Keratinocyte (primary cell): Measurements from ENCODE around the gene SF3B2. TPM values are rescaled to one million over a fixed set of nuclear protein-coding genes. Genes with fewer than 3 reads are reported as not detected.

Source experiments
- DNase-seq: peaks from one replicate; pipeline ENCODE4 v3.0.0-alpha.2; 2011; ENCODE audit warnings: low read depth, missing footprints, low spot score
- FAIRE-seq: peaks from 2 replicates; lab custom pipeline; 2011; peaks lifted over from hg19 to GRCh38; lab: Jason Lieb, UNC
- H2AFZ ChIP-seq: 2 replicates; pipeline ENCODE4 v1.6.0; 2012; ENCODE audit warnings: low read length, control low read depth, inconsistent platforms; ENCODE audit not compliant: control insufficient read depth
- H3K27ac ChIP-seq: 2 replicates; pipeline ENCODE4 v1.5.1; 2011; ENCODE audit warnings: low read length; ENCODE audit not compliant: control insufficient read depth, insufficient read depth
- H3K27me3 ChIP-seq: 3 replicates; pipeline ENCODE4 v1.6.0; 2011; ENCODE audit warnings: low read length; ENCODE audit not compliant: control insufficient read depth, insufficient read depth; ENCODE audit errors: extremely low read depth
- H3K36me3 ChIP-seq, 2 experiments: 2 replicates in 1 of 2; 3 replicates in 1 of 2; pipeline ENCODE4 v1.5.1; 2011; ENCODE audit warnings: low read length in 2 of 2, mild to moderate bottlenecking in 1 of 2; ENCODE audit not compliant: control insufficient read depth in 2 of 2, insufficient read depth in 2 of 2; ENCODE audit errors: extremely low read depth in 1 of 2
- H3K4me1 ChIP-seq: 3 replicates; pipeline ENCODE4 v1.5.1; 2011; ENCODE audit warnings: low read length; ENCODE audit not compliant: control insufficient read depth, insufficient read depth; ENCODE audit errors: extremely low read depth
- H3K4me2 ChIP-seq: 3 replicates; pipeline ENCODE4 v1.6.0; 2011; ENCODE audit warnings: low read depth, low read length; ENCODE audit not compliant: control insufficient read depth, insufficient read depth; ENCODE audit errors: extremely low read depth
- H3K4me3 ChIP-seq, 3 experiments: fragments of 200-600 bp in 1 of 3; sonication (generic) in 1 of 3; 2 replicates in 2 of 3; 3 replicates in 1 of 3; pipeline ENCODE4 v1.5.1; 2011 to 2016; ENCODE audit warnings: low read length in 3 of 3, mild to moderate bottlenecking in 3 of 3, control low read depth in 2 of 3, inconsistent platforms in 1 of 3, low read depth in 1 of 3, mixed read lengths in 1 of 3, mixed run types in 1 of 3, moderate library complexity in 1 of 3; ENCODE audit not compliant: control insufficient read depth in 2 of 3, insufficient read depth in 2 of 3; ENCODE audit errors: extremely low read depth in 1 of 3
- H3K79me2 ChIP-seq: 2 replicates; pipeline ENCODE4 v1.6.0; 2012; ENCODE audit warnings: low read length; ENCODE audit not compliant: control insufficient read depth, insufficient read depth
- H3K9ac ChIP-seq: 3 replicates; pipeline ENCODE4 v1.6.0; 2011; ENCODE audit warnings: low read length; ENCODE audit not compliant: control insufficient read depth, insufficient read depth; ENCODE audit errors: extremely low read depth
- H3K9me1 ChIP-seq: 3 replicates; pipeline ENCODE4 v1.6.0; 2011; ENCODE audit warnings: low read length; ENCODE audit not compliant: control insufficient read depth, insufficient read depth; ENCODE audit errors: extremely low read depth
- H3K9me3 ChIP-seq: 2 replicates; pipeline ENCODE4 v1.5.1; 2012; ENCODE audit warnings: low read depth, low read length; ENCODE audit not compliant: control insufficient read depth
- H4K20me1 ChIP-seq: 3 replicates; pipeline ENCODE4 v1.6.0; 2011; ENCODE audit warnings: low read length; ENCODE audit not compliant: control insufficient read depth, insufficient read depth; ENCODE audit errors: extremely low read depth
- CTCF ChIP-seq, 3 experiments: IDR thresholded peaks in 1 of 3; conservative IDR thresholded peaks in 1 of 3; optimal IDR thresholded peaks in 1 of 3; 2 replicates in 2 of 3; 3 replicates in 1 of 3; pipeline versions ENCODE3 to v1.5.1; 2011; ENCODE audit warnings: low read length in 3 of 3, mild to moderate bottlenecking in 3 of 3, moderate library complexity in 2 of 3, control low read depth in 1 of 3, inconsistent platforms in 1 of 3; ENCODE audit not compliant: insufficient read depth in 2 of 3; ENCODE audit errors: extremely low read depth in 1 of 3
- EZH2 ChIP-seq: IDR thresholded peaks from one replicate; pipeline ENCODE4 v1.6.1; 2012; ENCODE audit warnings: inconsistent platforms, mild to moderate bottlenecking, low read length, moderate library complexity
- dilution Hi-C: fragments of 300-500 bp; cut with MboI; formaldehyde crosslinking; loops from one replicate; pipeline ENCODE4 v1.7.0; 2020; ENCODE audit warnings: low sequenced_read_pairs; ENCODE audit not compliant: extremely low pct_ligation_motif_present
- polyA plus RNA-seq, 5 experiments: library from polyadenylated mRNA; depleted of rRNA in 3 of 5; stranded (reverse) in 3 of 5; stranded (forward) in 1 of 5; unstranded in 1 of 5; fragments of >200 nt; gene quantifications; 1 replicate in 1 of 5; 2 replicates in 3 of 5; 3 replicates in 1 of 5; pipeline versions ENCODE4 v1.2.1 to v1.2.3, GENCODE V29; 2011 to 2012; ENCODE audit warnings: missing spikeins in 2 of 5, low read depth in 1 of 5, low replicate concordance in 1 of 5

SF3B2 gene
- polyA plus RNA-seq, 1 donor (not counting 4 experiments of a cell fraction or from before 2014, with no cell fraction given): 73.0 TPM

- no peak overlapping the region for H3K9ac ChIP-seq
These were observed 39.7 kb upstream of the SF3B2 start for GRCh38 chr11:66012371-66012945.

GRCh38 chr11:66012946-66013761, 39.0 kb upstream of the SF3B2 start:
- Histone ChIP-seq H3K36me3 (no peaks in the 10 kb centered on the region), H3K9me3 (no peaks in the 10 kb centered on the region), H3K27me3 (no peaks in the 10 kb centered on the region), H2AFZ (no peak overlapping the region), H3K4me3 (no peak overlapping the region), H3K4me1 (peaks cover 34% of the 10 kb centered on the region), H3K9ac (no peak overlapping the region), H3K27ac (no peak overlapping the region), H3K4me2 (no peak overlapping the region), H4K20me1 (no peaks in the 10 kb centered on the region), H3K9me1 (peaks cover 3% of the 10 kb centered on the region), H3K79me2 (no peaks in the 10 kb centered on the region)
- DNase-seq (no peak), FAIRE-seq (no peak)
- dilution Hi-C loops: no loop called here
- TF ChIP-seq EZH2: no peak
- no peak for TF ChIP-seq CTCF (optimal IDR thresholded peaks at IDR 0.05 in 1 of 3, IDR thresholded peaks at IDR 0.05 in 1 of 3, conservative IDR thresholded peaks at IDR 0.05 in 1 of 3; ENCODE audit: extremely low read depth in 1 of 3, insufficient read depth in 2 of 3, low read length in 3 of 3)

More at GRCh38 chr11:66012371-66012945, 39.7 kb upstream of the SF3B2 start:
- FAIRE-seq (no peak), DNase-seq (no peak)
- H3K36me3 ChIP-seq: no peaks in the 10 kb centered on the region
- dilution Hi-C loops: no loop called here
- H3K9me1 ChIP-seq: peaks cover 3% of the 10 kb centered on the region
- TF ChIP-seq CTCF (optimal IDR thresholded peaks at IDR 0.05 in 1 of 3, IDR thresholded peaks at IDR 0.05 in 1 of 3, conservative IDR thresholded peaks at IDR 0.05 in 1 of 3; ENCODE audit: extremely low read depth in 1 of 3, insufficient read depth in 2 of 3, low read length in 3 of 3) (no peak), EZH2 (no peak)
- H3K79me2 ChIP-seq: no peaks in the 10 kb centered on the region
- no peak overlapping the region for H2AFZ ChIP-seq
- peaks cover 38% of the 10 kb centered on the region for H3K4me1 ChIP-seq
- H3K4me2 ChIP-seq: no peak overlapping the region
- no peak overlapping the region for H3K27ac ChIP-seq
- no peaks in the 10 kb centered on the region for H3K27me3 ChIP-seq
- no peaks in the 10 kb centered on the region for H3K9me3 ChIP-seq
- H4K20me1 ChIP-seq: no peaks in the 10 kb centered on the region
- H3K4me3 ChIP-seq: no peak overlapping the region
